GM12801 (cell line): ENCODE data around the gene SZRD1.

Experiments used
- CTCF ChIP-seq: IDR thresholded peaks from one replicate; pipeline ENCODE4 v1.5.1; 2011; ENCODE audit warnings: control low read depth; ENCODE audit not compliant: insufficient read length; ENCODE audit errors: extremely low read depth

SZRD1 gene

GRCh38 chr1:16409536-16410152 lies 42.6 kb downstream of the SZRD1 start:
- TF ChIP-seq CTCF, result no peak

GRCh38 chr1:16410803-16411202 lies 43.8 kb downstream of the SZRD1 start:
- TF ChIP-seq CTCF, result no peak

GRCh38 chr1:16413191-16413590 lies 46.1 kb downstream of the SZRD1 start:
- no peak for TF ChIP-seq CTCF

- TF ChIP-seq CTCF, result no peak
Measured at GRCh38 chr1:16418823-16419425, 51.9 kb downstream of the SZRD1 start.

GRCh38 chr1:16420424-16421118 lies 53.5 kb downstream of the SZRD1 start:
- no peak for TF ChIP-seq CTCF

GRCh38 chr1:16421201-16421600 lies 54.2 kb downstream of the SZRD1 start:
- no peak for TF ChIP-seq CTCF

GRCh38 chr1:16422041-16422440 lies 55.0 kb downstream of the SZRD1 start:
- no peak for TF ChIP-seq CTCF
